Measurements from ENCODE around the gene FDCSP. TPM values are rescaled to one million over a fixed set of nuclear protein-coding genes. Genes with fewer than 3 reads are reported as not detected.

FDCSP gene
- total and polyA plus RNA-seq, 2 of the 13 experiments (the other 11 are each of a cell fraction or from before 2014, with no cell fraction given): not detected

DNA sequence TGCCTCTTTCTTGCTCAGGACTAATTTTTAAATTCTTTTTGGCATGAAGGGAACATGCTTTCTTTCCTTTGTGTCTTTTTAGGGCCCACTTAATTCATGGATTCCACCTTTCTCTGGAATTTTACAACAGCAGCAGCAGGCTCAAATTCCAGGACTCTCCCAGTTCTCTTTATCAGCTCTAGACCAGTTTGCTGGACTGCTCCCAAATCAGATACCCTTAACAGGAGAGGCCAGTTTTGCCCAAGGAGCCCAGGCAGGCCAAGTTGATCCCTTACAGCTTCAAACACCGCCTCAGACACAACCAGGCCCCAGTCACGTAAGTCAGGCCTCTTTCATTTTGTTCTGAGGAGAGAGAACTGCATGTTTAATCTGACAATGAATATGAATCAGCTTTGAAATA, 28.1 kb upstream of the FDCSP start (continued):
- TF ChIP-seq ZNF331 (CRISPR knock-in tag; IDR thresholded peaks at IDR 0.05) (0 out of 2 replicates have a peak, but pooled peaks have one; percentile 16), ZNF616 (CRISPR knock-in tag; IDR thresholded peaks at IDR 0.05; ENCODE audit: low read depth) (no peak), ZNF790 (CRISPR knock-in tag; IDR thresholded peaks at IDR 0.05; ENCODE audit: borderline replicate concordance) (no peak), IKZF4 (CRISPR knock-in tag; IDR thresholded peaks at IDR 0.05; ENCODE audit: borderline replicate concordance, low read depth, not compliant biosample characterization) (no peak), MED8 (CRISPR knock-in tag; IDR thresholded peaks at IDR 0.05; ENCODE audit: insufficient replicate concordance) (no peak), ZNF709 (CRISPR knock-in tag; IDR thresholded peaks at IDR 0.05) (no peak), BATF2 (CRISPR knock-in tag; IDR thresholded peaks at IDR 0.05) (no peak), AGO1 (IDR thresholded peaks at IDR 0.05; ENCODE audit: low read depth, low read length, poor library complexity, severe bottlenecking) (no peak), JUNB (CRISPR knock-in tag; IDR thresholded peaks at IDR 0.05; ENCODE audit: borderline replicate concordance) (no peak), ZNF496 (CRISPR knock-in tag; IDR thresholded peaks at IDR 0.05; ENCODE audit: insufficient replicate concordance) (no peak), ZNF468 (CRISPR knock-in tag; IDR thresholded peaks at IDR 0.05) (no peak), RXRB (CRISPR knock-in tag; IDR thresholded peaks at IDR 0.05; ENCODE audit: borderline replicate concordance) (peak; percentile 40; the same call in 1 of the 2 replicates), MLLT10 (CRISPR knock-in tag; IDR thresholded peaks at IDR 0.05) (no peak), ASH2L (IDR thresholded peaks at IDR 0.05; ENCODE audit: insufficient read length, low read depth, low read length) (no peak), ZNF326 (CRISPR knock-in tag; IDR thresholded peaks at IDR 0.05; ENCODE audit: borderline replicate concordance) (no peak), YEATS4 (CRISPR knock-in tag; IDR thresholded peaks at IDR 0.05; ENCODE audit: borderline replicate concordance) (no peak), SNRNP70 (IDR thresholded peaks at IDR 0.05; ENCODE audit: low read depth, low read length) (no peak), HDAC2 (CRISPR knock-in tag; IDR thresholded peaks at IDR 0.05) (0 out of 2 replicates have a peak, but pooled peaks have one; percentile 27), ZNF329 (CRISPR knock-in tag; IDR thresholded peaks at IDR 0.05; ENCODE audit: low read depth) (no peak), CCDC6 (CRISPR knock-in tag; IDR thresholded peaks at IDR 0.05) (no peak), NFATC3 (CRISPR knock-in tag; IDR thresholded peaks at IDR 0.05) (no peak), SIX1 (CRISPR knock-in tag; IDR thresholded peaks at IDR 0.05; ENCODE audit: borderline replicate concordance) (peak; percentile 26; the same call in 1 of the 2 replicates), POGZ (CRISPR knock-in tag; IDR thresholded peaks at IDR 0.05) (peak; percentile 76), HMGA1 (CRISPR knock-in tag; conservative IDR thresholded peaks at IDR 0.05) (no peak)
- TF ChIP-seq, protein P1, sequence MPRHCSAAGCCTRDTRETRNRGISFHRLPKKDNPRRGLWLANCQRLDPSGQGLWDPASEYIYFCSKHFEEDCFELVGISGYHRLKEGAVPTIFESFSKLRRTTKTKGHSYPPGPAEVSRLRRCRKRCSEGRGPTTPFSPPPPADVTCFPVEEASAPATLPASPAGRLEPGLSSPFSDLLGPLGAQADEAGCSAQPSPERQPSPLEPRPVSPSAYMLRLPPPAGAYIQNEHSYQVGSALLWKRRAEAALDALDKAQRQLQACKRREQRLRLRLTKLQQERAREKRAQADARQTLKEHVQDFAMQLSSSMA (CRISPR knock-in tag; IDR thresholded peaks at IDR 0.05): no peak
- TF ChIP-seq, protein P2, sequence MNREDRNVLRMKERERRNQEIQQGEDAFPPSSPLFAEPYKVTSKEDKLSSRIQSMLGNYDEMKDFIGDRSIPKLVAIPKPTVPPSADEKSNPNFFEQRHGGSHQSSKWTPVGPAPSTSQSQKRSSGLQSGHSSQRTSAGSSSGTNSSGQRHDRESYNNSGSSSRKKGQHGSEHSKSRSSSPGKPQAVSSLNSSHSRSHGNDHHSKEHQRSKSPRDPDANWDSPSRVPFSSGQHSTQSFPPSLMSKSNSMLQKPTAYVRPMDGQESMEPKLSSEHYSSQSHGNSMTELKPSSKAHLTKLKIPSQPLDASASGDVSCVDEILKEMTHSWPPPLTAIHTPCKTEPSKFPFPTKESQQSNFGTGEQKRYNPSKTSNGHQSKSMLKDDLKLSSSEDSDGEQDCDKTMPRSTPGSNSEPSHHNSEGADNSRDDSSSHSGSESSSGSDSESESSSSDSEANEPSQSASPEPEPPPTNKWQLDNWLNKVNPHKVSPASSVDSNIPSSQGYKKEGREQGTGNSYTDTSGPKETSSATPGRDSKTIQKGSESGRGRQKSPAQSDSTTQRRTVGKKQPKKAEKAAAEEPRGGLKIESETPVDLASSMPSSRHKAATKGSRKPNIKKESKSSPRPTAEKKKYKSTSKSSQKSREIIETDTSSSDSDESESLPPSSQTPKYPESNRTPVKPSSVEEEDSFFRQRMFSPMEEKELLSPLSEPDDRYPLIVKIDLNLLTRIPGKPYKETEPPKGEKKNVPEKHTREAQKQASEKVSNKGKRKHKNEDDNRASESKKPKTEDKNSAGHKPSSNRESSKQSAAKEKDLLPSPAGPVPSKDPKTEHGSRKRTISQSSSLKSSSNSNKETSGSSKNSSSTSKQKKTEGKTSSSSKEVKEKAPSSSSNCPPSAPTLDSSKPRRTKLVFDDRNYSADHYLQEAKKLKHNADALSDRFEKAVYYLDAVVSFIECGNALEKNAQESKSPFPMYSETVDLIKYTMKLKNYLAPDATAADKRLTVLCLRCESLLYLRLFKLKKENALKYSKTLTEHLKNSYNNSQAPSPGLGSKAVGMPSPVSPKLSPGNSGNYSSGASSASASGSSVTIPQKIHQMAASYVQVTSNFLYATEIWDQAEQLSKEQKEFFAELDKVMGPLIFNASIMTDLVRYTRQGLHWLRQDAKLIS (CRISPR knock-in tag; IDR thresholded peaks at IDR 0.05): peak; percentile 94

Measured in HepG2 (cell line).